ENCODE data around the gene DBN1.

The DBN1 gene

DNA sequence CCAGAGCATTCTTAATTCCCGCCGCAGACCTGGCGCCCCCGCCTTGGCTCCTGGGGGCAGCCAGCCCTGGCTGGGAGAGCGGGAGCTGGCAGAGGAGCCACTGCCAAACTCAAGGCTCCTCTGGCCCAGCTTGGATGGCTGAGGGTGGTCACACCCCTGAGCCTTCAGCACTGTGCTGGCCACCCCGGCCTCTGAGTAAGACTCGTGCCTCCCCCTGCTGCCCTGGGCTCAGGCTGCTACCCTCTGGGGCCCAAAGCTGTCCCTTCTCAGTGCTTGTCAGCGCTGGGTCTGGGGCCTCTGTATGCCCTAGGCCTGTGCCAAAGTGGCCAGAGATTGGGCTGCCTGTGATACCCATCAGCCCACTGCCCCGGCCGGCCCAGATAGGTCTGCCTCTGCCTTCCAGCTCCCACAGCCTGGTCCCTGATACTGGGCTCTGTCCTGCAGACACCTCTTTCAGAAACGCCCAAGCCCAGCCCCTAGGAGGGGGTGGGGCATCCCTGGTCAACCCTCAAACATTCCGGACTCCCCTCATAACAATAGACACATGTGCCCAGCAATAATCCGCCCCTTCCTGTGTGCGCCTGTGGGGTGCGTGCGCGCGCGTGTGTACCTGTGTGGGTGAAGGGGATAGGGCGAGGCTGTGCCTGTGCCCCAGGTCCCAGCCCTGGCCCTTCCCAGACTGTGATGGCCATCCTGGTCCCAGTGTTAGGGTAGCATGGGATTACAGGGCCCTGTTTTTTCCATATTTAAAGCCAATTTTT lies 31.2 kb downstream of the DBN1 start:
- no peak for DNase-seq

DNA sequence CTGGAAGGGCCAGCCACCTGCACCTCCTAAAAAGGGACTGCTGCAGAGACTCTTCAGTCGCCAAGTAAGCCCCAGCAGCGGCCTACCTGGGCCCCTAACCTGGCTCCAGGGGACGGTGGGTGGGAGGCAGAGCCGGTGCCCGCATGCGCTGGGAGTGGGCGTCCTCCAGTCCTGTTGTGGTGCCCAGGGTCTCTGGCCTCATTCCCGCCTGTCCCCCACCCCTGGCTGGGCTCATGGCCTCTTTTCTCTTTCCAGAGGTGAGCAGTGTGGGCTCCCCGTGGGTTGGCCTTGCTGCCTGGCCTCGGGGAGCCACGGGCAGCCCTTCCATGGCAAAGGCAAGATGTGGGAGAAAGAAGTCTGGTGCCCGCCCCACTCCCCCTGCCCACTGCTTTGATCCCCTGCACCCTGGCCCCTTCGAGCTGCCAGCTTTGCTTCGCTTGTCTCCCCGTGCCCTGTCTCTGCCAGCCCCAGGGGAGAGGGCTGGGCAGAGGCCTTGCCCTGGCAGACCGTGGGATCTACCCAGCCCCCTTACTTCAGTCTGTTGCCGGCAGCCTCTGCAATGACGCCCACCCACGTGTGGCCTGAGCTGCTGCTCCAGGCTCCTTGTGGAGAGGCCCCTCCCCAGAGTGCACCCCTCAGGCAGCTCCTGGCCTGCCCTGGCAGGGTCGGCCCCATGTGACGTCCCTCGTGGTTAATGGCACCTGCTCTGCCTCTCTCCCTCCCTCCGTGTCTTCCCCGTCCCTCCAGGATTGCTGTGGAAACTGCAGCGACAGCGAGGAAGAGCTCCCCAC lies 32.2 kb downstream of the DBN1 start:
- no peak for DNase-seq

DNA sequence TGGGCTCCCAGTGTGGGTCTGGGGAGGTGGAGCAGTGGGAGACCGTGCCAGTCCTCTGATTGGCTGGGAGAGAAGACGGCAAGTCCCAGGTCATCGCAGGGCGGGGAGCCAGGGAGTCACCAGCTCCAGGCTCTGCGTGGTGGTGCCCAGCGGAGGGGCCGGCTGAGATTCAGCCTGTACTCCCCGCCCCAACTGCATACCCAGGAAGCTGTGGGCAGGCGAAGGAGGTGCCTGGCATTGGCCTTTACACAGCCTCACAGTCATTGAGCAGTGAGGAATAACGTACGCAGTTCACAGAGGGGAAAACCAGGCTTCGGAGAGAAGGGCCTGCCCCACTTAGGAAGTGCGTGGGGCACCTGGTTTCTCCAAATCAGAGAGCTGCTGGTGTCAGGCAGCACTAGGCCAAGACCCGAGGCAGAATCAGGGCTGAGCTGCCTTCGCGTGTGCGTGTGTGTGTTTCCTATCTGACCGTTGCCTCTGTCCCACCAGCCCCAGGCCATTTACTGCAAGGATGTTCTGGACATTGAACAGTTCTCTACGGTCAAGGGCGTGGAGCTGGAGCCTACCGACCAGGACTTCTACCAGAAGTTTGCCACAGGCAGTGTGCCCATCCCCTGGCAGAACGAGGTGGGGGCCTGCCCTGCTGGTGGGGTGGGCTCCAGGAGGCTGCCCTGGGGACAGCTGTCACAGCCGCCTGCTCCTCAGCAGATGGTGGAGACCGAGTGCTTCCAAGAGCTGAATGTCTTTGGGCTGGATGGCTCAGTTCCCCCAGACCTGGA lies 33.0 kb downstream of the DBN1 start:
- DNase-seq = peak; percentile 71

DNA sequence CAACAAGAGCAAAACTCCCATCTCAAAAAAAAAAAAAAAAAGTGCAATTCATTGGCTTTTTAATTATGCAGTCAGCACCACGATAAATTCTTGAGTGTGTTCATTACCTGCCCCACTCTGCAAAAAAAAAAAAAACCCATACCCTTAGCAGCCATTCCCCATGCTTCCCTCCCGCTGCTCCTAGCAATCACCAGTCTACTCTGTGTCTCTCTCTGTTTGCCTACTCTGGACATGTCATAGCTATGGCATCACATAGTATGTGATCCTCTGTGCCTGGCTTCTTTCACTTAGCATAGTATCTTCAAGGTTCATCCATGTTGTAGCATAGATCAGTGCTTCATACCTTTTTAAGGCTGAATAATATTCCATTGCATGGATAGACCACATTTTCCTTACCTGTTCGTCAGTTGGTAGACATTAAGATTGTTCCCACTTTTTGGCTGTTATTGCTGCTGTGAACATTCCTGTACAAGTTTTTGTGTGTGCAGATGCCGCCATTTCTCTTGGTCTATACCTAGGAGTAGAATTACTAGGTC lies 33.8 kb downstream of the DBN1 start:
- DNase-seq = no peak

DNA sequence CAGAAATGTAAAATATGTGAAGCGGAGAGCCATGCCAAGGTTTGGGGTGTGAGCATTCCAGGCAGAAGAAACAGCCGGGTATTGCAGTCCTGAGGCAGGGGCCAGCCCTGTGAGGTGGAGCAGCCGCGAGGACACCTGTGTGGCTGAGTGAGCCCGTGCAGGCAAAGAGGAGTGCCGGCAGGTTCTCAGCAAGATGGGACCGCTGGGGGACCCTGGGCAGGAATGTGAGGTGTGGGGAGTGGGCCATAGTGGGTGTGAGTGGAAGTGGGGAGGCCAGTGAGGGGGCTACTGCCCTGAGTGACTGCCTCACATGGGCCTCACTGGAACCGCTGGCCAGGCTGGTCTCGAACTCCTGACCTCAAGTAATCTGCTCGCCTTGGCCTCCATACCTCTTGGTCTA lies 35.0 kb downstream of the DBN1 start:
- no peak for DNase-seq

DNA sequence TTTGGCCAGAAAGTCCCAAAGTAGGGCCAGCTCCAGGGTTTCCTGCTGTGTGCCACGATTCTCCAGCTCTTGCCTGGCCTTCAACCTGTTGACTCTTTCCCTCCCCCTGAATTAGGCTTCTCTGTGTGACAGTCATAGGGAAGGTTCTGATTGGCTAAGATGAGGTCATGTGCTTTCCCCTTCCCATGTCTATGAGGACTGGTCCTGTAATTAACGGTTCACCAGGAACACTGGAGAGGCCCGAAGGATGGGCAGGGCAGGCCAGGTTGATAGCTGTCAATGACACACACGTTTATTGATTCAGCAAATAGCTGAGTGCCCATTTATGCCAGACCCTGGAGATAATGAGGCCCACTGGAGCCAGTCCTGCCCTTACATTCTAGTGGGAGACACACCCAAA lies 35.8 kb downstream of the DBN1 start:
- no peak for DNase-seq

DNA sequence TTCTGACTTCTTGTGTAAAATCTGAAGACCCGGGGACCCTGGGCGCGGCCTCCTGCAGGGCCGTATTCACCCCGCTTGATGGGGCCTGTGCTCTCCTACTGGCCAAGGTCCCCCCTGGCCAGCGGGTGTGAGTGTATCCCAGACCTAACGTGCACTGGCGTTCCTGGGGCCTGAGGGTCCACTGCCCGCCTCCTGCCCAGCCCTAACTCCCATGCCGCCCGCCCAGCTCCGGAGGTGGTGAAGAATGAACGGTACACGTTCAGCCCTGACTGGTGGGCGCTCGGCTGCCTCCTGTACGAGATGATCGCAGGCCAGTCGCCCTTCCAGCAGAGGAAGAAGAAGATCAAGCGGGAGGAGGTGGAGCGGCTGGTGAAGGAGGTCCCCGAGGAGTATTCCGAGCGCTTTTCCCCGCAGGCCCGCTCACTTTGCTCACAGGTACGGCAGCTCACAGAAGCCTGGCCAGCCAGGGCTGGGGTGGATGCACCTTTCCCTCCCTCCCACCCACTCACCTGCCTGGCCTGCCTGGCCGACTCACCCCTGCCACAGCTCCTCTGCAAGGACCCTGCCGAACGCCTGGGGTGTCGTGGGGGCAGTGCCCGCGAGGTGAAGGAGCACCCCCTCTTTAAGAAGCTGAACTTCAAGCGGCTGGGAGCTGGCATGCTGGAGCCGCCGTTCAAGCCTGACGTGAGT lies 37.4 kb downstream of the DBN1 start:
- no peak for DNase-seq

DNA sequence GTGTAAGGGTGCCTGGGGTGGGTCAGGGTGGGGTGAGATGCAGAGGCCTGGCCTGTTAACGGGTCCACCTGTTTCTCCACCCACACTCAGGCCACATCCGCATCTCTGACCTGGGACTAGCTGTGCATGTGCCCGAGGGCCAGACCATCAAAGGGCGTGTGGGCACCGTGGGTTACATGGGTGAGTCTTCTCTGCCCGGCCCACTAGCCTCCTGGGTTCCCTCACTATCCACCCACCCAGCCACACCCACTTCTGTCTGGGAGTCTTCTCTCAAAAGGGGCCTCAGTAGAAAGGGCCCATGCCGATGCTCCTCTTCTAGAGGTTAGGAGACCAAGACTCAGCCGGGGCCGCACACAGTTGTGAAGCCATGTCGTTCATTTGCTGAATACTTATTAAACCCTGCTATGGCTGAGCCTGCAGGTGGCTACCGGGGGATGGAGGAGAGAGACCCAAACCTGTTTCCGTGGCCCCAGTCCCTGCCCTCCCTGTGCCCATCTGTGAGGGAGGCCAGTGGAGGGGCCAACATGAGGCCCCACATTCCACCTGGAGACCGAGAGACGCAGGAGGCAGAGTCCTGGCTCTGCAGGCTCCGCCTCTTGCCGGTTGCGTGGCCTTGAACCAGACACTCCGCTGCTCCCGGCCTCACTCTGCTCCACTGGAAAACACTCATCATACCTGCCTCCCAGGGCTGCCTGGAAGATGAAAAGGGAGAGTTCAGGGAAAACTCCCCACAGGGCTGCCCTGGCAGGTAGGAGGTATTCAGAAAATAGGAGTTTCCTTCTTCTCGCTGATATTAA lies 38.3 kb downstream of the DBN1 start:
- no peak for DNase-seq

DNA sequence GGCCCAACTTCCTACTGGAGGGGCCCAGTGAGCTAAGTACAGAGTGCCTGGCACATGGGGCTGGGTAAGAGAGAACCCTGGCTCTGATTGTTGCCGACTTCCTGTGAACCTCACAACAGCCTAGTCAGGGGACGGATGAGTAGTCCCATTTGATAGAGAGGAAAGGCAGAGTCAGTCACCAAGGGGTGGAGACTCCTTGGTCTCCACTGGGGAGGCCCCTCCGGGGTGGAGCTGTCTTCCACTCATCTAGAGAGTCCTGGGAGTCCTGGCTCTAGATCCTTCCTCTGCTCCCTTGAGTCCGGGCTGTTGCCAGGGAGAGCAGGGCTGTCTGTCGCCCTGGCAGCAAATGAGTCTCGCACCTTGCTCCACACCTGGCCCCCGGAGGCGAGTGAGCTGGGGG lies 39.0 kb downstream of the DBN1 start:
- peak; percentile 70 for DNase-seq

DNA sequence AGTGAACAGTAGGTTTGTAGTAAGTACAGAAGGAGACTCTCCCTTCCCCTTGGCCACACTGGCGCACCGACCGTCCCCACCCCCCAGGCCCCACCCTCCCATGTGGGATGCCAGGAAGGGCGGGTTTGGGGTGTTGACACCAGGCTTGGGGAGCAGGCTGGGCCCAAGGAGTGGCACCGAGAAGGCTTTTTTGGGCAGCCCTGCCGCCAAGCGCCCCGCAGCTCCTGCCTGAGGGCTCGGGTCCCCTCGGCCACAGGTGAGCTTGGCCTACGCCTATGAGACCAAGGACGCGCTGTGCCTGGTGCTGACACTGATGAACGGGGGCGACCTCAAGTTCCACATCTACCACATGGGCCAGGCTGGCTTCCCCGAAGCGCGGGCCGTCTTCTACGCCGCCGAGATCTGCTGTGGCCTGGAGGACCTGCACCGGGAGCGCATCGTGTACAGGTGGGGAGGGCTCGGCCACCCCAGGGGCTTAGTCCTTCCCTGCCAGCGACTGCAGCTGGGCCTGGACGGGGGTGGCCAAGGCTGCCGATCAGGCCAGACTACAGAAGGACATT lies 39.7 kb downstream of the DBN1 start:
- no peak for DNase-seq

DNA sequence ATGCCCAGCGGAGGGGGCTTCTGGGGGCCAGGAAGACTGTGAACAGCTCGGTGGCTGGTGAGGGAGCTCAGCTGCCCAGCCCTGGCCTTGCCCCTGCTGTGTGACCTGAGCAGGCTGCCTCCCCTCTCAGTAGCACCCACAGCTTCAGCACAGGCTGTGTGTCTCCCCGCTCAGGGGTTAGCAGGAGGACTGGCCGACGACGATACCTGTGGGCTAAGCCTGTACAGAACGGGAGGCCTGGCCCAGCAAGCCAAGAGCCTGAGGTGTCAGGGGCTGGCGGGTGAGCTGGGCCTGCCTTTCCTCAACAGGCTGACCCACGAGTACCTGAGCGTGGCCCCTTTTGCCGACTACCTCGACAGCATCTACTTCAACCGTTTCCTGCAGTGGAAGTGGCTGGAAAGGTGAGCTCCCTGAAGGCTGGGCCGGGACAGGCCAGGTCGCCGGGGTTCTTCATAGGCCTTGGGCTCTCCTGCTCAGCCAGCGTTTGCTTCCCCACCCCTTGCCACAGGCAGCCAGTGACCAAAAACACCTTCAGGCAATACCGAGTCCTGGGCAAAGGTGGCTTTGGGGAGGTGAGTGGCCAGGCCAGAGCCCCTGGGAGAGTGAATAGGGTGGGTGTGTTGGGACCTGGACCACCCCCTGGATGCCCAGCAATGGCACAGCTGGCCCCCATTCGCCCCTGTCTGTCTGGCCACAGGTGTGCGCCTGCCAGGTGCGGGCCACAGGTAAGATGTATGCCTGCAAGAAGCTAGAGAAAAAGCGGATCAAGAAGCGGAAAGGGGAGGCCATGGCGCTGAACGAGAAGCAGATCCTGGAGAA lies 40.4 kb downstream of the DBN1 start:
- DNase-seq = no peak

DNA sequence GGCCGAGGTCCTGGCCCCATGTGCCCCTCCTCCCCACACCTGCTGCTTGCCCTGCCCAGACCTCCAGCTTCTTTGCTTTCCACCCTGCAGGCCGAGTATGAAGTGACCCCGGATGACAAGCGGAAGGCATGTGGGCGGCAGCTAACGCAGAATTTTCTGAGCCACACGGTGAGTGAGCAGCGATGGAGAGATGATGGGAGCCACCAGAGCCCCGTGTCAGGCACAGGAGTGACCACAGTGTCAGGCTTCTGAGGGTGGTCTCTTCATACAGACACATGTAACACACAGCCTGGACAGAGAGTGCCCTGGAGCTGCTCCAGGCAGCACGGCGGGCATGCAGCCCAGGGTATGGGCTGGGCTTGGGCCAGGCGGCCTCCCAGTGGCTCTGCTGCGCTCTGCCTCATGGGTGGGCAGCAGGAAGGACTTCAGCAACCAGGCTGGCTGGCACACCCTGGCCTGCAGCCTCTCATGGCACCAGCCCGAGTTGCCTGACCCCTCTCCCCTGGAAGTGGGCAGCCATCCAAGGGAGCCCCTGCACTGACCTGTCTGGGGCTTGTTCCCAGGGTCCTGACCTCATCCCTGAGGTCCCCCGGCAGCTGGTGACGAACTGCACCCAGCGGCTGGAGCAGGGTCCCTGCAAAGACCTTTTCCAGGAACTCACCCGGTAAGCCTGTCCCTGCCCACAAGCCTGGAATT lies 41.1 kb downstream of the DBN1 start:
- peak; percentile 67 for DNase-seq

DNA sequence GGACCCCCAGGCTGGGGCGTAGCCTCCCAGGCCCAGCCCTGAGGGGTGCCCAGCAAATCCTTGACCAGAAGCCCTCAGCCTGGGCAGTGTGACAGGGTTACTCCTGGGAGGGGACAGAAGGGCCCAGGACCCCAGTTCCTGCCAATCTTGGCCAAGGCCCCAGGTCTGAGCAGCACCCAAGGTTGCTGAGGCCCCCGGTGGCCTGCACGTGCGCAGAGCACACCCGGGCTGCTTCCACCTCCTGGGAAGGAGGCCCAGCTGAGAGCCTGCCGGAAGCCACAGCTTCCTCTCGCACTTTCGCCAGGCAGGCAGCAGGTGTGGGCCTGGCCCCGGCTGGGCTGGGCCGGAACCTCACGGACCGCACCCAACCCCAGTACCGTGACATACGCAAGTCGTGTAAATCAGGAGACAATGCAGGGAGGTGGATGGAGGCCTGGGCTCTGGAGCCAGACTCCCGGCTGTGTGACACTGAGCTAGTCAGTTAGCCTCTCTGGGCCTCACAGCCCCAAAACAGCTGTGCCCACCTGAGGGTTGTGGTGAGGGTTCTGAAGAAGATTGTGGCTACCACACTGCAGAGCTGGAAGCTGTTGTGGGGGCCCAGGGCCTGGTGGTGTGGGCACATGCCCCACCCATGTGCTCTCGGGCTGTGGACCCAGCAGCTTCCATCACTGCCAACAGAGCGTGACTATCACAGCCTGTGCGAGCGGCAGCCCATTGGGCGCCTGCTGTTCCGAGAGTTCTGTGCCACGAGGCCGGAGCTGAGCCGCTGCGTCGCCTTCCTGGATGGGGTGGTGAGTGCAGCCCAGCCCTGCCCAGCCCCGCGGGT lies 41.9 kb downstream of the DBN1 start:
- DNase-seq = peak; percentile 80

DNA sequence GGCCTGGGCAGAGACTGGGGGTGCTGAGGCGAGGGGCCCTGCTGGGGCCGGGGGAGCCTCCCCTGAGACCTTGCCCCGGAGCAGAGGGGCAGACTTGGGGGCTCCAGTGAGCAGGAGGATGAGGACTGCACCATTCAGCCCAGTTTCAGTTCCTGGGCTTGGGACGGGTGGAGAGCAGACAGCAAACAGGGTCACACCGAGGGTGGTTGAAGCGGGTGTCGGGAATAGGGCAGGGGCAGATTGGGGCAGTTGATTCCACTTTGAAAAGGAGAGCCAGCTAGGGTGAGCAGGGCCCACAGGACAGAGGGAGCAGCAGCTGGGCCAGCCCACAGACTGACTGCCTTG lies 42.5 kb downstream of the DBN1 start:
- DNase-seq = no peak

DNA sequence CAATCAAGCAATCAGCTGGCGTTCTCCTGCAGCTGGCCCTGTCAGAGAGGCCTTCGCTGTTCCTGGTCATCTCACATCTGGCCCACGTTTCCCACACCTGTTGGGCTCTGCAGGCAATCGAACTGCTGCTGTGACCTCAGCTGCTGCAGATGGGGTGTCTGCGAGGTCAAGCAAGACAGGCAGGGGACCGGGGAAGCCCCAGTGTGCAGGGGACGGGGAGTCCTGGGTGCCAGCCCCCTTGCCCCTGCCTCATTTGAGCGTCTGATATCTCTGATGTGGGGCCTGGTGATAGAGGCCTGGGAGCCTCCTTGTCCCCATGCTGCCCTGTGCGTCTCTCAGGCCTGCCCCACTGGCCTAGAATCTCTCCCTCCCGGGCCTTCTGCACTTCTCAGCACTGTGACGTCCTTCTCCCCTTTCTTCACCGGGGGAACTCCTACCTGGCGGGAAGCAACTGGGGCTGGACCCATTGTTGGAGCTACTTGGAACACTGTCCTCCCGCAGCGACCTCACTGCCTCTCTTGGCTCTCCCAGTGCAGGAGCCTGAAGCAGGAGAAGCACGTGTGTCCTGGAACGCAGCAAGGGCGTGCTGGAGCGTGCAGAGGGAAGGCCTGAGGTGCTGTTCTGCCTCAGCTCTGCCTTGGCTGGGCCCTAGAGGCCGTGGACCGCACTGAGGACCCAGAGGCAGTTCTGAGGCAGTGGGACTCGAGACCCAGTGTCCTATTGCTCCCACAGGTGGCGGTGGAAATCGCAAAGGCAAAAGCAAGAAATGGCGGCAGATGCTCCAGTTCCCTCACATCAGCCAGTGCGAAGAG lies 43.1 kb downstream of the DBN1 start:
- DNase-seq = no peak

DNA sequence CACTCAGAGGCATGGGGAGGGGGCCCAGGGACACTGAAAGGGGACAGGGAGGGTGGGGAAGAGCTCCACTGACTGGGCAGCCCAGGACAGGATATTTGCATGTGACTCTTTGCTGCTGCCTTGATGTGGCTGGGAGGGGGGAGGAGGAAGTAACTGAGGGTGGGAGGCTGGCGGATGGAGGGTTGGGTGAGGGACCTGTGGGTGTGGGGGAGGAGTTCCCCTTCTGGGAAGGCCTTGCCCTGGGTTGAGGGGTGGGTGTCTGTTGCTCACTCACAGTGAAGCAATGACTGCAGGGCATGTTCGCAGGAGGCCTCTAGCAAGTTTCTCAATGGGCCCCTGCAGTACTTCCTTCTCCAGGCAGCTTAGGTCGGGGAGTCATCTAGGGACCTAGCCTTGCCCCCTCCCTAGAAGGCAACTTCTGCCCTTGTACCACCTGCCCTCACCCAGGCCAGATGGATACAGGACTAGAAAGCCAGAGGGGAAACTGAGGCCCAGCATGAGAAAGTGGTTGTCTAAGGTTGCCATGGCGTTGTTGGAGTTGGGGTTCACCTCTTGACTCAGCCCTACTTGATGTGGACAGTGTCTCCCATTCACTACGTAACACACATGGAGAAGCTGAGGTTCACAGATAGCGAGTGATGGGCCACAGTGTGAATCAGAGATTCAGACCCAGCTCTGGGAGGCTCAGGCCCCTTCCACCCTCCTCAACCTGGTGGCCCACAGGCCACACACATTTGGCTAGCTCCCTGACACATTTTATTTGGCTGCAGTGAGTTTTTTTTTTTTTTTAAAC lies 44.0 kb downstream of the DBN1 start:
- peak; percentile 90 for DNase-seq

DNA sequence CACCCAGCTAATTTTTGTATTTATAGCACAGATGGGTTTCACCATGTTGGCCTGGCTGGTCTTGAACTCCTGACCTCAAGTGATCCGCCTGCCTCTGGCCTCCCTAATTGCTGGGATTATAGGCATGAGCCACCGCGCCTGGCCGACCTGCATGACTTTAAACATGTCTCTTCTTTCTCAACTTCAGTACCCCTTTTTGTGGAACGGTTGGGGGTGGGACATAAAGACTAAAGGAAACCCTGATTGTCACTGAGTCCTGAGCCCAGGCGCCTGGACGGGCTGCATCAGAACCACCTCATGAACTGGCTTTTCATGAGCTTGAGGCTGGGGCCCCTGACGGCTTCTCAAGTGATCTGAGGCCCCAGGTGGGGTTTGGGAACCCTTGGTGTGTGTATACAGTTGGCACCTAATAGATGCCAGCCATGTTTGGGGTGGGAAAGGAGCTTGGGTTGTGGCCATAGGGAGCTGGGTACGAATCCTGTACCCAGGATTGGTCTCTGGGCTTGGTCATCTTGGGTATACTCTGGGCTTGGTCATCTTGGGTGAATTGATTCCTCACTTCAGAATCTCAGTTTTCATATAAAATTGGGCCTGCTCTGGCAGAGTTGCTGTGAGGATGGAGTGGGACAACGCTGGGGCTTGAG lies 44.7 kb downstream of the DBN1 start:
- no peak for DNase-seq

Data from activated naive CD4-positive, alpha-beta T cell treated with Interleukin-2 at 50 U/mL for 16 hours (primary cell).